A549 (cell line): ENCODE data around the gene SCARF1.

Source experiments
- EP300 ChIP-seq, 2 experiments: fragments of >200 bp; sonication (Bioruptor Twin); formaldehyde crosslinking; IDR thresholded peaks; 2 replicates in 1 of 2; 3 replicates in 1 of 2; pipeline ENCODE4 v1.6.1; 2016 to 2017
- HOXA7 ChIP-seq: fragments of 250-450 bp; sonication (Bioruptor Pico); IDR thresholded peaks from 2 replicates; pipeline ENCODE4 v1.5.0; 2020; ENCODE audit warnings: mild to moderate bottlenecking, moderate library complexity
- KDM1A ChIP-seq: fragments of 200-600 bp; sonication (generic); IDR thresholded peaks from 2 replicates; pipeline ENCODE4 v1.6.1; 2016; ENCODE audit warnings: low read depth, mild to moderate bottlenecking
- NFE2L2 ChIP-seq: fragments of 150-350 bp; conservative IDR thresholded peaks from 2 replicates; pipeline ENCODE4 v1.6.1; 2014; ENCODE audit warnings: low read length
- PHF8 ChIP-seq: fragments of 200-600 bp; sonication (generic); IDR thresholded peaks from 2 replicates; pipeline ENCODE4 v1.6.1; 2016; ENCODE audit warnings: low read depth, mild to moderate bottlenecking, antibody characterized with exemption, moderate library complexity, borderline replicate concordance
- POLR2AphosphoS2 ChIP-seq: conservative IDR thresholded peaks from 2 replicates; pipeline ENCODE4 v1.6.1; 2012; ENCODE audit warnings: low read length, improper control_type of control experiment, inconsistent platforms
- RAD21 ChIP-seq, 2 experiments: fragments of >200 bp in 1 of 2; sonication (Bioruptor Twin) in 1 of 2; formaldehyde crosslinking in 1 of 2; IDR thresholded peaks in 1 of 2; conservative IDR thresholded peaks in 1 of 2; 2 replicates in 1 of 2; 3 replicates in 1 of 2; pipeline ENCODE4 v1.6.1; 2012 to 2018; ENCODE audit warnings: inconsistent platforms in 1 of 2
- ZC3H11A ChIP-seq: fragments of 450-650 bp; IDR thresholded peaks from 2 replicates; pipeline ENCODE4 v1.6.1; 2014; ENCODE audit warnings: antibody characterized with exemption, mild to moderate bottlenecking
- TF ChIP-seq, protein P1 (sequence below): fragments of >200 bp; sonication (Bioruptor Twin); formaldehyde crosslinking; IDR thresholded peaks from 3 replicates; pipeline ENCODE4 v1.5.1; 2016
- TF ChIP-seq, protein P2 (sequence below): fragments of 250-450 bp; sonication (Bioruptor Pico); IDR thresholded peaks from 2 replicates; pipeline ENCODE4 v1.5.0; 2021; ENCODE audit warnings: mild to moderate bottlenecking, moderate library complexity, borderline replicate concordance

DNA sequence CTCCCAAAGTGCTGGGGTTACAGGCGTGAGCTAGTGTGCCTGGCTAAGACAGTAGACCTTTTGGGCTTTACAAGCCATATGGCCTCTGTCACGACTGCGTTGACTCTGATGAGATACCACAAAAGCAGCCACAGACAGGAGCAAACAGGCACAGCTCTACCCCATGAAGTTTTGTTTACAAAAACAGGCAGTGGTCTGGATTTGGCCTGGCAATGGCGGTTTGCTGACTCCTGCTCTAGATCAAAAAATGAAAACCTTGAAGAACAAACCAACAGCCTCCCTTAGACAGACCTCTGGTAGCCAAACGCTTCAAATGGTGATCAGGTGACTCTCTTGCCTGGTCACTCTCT is 37.6 kb downstream of the SCARF1 start:
- TF ChIP-seq, protein P1, sequence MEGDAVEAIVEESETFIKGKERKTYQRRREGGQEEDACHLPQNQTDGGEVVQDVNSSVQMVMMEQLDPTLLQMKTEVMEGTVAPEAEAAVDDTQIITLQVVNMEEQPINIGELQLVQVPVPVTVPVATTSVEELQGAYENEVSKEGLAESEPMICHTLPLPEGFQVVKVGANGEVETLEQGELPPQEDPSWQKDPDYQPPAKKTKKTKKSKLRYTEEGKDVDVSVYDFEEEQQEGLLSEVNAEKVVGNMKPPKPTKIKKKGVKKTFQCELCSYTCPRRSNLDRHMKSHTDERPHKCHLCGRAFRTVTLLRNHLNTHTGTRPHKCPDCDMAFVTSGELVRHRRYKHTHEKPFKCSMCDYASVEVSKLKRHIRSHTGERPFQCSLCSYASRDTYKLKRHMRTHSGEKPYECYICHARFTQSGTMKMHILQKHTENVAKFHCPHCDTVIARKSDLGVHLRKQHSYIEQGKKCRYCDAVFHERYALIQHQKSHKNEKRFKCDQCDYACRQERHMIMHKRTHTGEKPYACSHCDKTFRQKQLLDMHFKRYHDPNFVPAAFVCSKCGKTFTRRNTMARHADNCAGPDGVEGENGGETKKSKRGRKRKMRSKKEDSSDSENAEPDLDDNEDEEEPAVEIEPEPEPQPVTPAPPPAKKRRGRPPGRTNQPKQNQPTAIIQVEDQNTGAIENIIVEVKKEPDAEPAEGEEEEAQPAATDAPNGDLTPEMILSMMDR = no peak
- TF ChIP-seq KDM1A = no peak
- TF ChIP-seq POLR2AphosphoS2 = no peak
- no peak for TF ChIP-seq EP300 (IDR thresholded peaks at IDR 0.05)
- no peak for TF ChIP-seq NFE2L2
- TF ChIP-seq, protein P2, sequence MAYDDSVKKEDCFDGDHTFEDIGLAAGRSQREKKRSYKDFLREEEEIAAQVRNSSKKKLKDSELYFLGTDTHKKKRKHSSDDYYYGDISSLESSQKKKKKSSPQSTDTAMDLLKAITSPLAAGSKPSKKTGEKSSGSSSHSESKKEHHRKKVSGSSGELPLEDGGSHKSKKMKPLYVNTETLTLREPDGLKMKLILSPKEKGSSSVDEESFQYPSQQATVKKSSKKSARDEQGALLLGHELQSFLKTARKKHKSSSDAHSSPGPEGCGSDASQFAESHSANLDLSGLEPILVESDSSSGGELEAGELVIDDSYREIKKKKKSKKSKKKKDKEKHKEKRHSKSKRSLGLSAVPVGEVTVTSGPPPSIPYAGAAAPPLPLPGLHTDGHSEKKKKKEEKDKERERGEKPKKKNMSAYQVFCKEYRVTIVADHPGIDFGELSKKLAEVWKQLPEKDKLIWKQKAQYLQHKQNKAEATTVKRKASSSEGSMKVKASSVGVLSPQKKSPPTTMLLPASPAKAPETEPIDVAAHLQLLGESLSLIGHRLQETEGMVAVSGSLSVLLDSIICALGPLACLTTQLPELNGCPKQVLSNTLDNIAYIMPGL (CRISPR knock-in tag) = no peak
- no peak for TF ChIP-seq RAD21 (conservative IDR thresholded peaks at IDR 0.05 in 1 of 2, IDR thresholded peaks at IDR 0.05 in 1 of 2)
- TF ChIP-seq ZC3H11A = no peak
- no peak for TF ChIP-seq HOXA7 (CRISPR knock-in tag)
- TF ChIP-seq PHF8 = no peak
